HL-60 (cell line): ENCODE data around the gene NT5C3A.
"Not testable (repeated sequence)": the region's sequence is repeated elsewhere in the genome, so short reads cannot be mapped to it uniquely, and the experiment has no call there.

Experiments used
- GABPA ChIP-seq: IDR thresholded peaks from 2 replicates; pipeline ENCODE4 v1.6.1; 2012; ENCODE audit warnings: low read depth
- TF ChIP-seq, protein P1 (sequence below): IDR thresholded peaks from one replicate; pipeline ENCODE4 v1.5.1; 2011; ENCODE audit warnings: low read length, control low read depth, inconsistent platforms; ENCODE audit not compliant: insufficient read depth

DNA sequence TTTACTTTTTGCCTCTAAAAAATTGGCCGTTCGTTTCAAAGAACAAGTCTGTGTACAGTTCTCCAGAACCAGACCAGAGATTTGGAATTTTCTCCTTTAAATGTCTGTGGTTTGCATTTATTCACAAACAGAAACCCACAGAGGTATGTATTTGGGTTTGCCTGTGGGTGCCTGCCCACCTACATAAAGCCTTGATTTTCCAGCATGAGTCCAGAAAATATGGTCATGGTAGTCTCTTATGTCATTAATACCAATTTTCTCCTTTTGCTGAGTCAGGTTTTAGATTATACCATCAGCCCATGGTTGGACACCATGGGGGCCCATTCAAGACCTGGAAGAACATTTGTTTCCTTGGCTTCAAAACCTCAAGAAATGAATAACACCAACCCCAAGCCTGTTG is 82.7 kb downstream of the NT5C3A start:
- TF ChIP-seq, protein P1, sequence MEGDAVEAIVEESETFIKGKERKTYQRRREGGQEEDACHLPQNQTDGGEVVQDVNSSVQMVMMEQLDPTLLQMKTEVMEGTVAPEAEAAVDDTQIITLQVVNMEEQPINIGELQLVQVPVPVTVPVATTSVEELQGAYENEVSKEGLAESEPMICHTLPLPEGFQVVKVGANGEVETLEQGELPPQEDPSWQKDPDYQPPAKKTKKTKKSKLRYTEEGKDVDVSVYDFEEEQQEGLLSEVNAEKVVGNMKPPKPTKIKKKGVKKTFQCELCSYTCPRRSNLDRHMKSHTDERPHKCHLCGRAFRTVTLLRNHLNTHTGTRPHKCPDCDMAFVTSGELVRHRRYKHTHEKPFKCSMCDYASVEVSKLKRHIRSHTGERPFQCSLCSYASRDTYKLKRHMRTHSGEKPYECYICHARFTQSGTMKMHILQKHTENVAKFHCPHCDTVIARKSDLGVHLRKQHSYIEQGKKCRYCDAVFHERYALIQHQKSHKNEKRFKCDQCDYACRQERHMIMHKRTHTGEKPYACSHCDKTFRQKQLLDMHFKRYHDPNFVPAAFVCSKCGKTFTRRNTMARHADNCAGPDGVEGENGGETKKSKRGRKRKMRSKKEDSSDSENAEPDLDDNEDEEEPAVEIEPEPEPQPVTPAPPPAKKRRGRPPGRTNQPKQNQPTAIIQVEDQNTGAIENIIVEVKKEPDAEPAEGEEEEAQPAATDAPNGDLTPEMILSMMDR: not testable (repeated sequence)
- not testable (repeated sequence) for TF ChIP-seq GABPA
